HepG2 (cell line): ENCODE data around the gene KLHL21. TPM values are rescaled to one million over a fixed set of nuclear protein-coding genes. Genes with fewer than 3 reads are reported as not detected.
A peak's percentile ranks its signal among the peaks of the same experiment; 100 is the strongest.

Experiments
- ATRX ChIP-seq: sonication (generic); formaldehyde crosslinking; IDR thresholded peaks from 2 replicates; pipeline ENCODE4 v1.4.0; 2020; ENCODE audit warnings: missing genetic modification reagents, borderline replicate concordance
- GATAD1 ChIP-seq: IDR thresholded peaks from 2 replicates; pipeline ENCODE4 v1.6.1; 2016; ENCODE audit warnings: missing genetic modification reagents, missing compliant biosample characterization
- GFI1 ChIP-seq: sonication (generic); formaldehyde crosslinking; IDR thresholded peaks from 2 replicates; pipeline ENCODE4 v1.5.0; 2020; ENCODE audit warnings: missing genetic modification reagents, mild to moderate bottlenecking, borderline replicate concordance
- GLI4 ChIP-seq: sonication (generic); formaldehyde crosslinking; IDR thresholded peaks from 2 replicates; pipeline ENCODE4 v1.5.1; 2020; ENCODE audit warnings: missing genetic modification reagents, mild to moderate bottlenecking, moderate library complexity, borderline replicate concordance
- HOXA3 ChIP-seq: sonication (generic); formaldehyde crosslinking; IDR thresholded peaks from 2 replicates; pipeline ENCODE4 v1.5.0; 2020; ENCODE audit warnings: missing genetic modification reagents
- MIER2 ChIP-seq: IDR thresholded peaks from 2 replicates; pipeline ENCODE4 v1.6.1; 2016; ENCODE audit warnings: missing biosample characterization, missing genetic modification reagents
- RFXANK ChIP-seq: IDR thresholded peaks from 2 replicates; pipeline ENCODE4 v1.6.1; 2016
- TBL1XR1 ChIP-seq: fragments of 150-350 bp; IDR thresholded peaks from 2 replicates; pipeline ENCODE4 v1.6.1; 2014; ENCODE audit warnings: borderline replicate concordance, low read length; ENCODE audit not compliant: partially characterized antibody
- ZNF605 ChIP-seq: sonication (generic); formaldehyde crosslinking; IDR thresholded peaks from 2 replicates; pipeline ENCODE4 v1.8.0; 2022; ENCODE audit warnings: mild to moderate bottlenecking, missing genetic modification reagents
- polyA plus RNA-seq, 8 experiments: library from polyadenylated mRNA; depleted of rRNA in 3 of 8; stranded (reverse) in 7 of 8; unstranded in 1 of 8; fragments of >200 nt; fragmentation: Illumina TruSeq in 4 of 8; extraction: Trizol in 4 of 8; gene quantifications; 2 replicates each; pipeline versions ENCODE4 v1.2.1 to v1.2.3, GENCODE V29; 2011 to 2016; ENCODE audit warnings: low read depth in 4 of 8, missing spikeins in 1 of 8, mixed read lengths in 1 of 8; ENCODE audit not compliant: insufficient read depth in 1 of 8
- total RNA-seq, 5 experiments: library from RNA; depleted of rRNA; stranded (reverse); fragments of >200 nt; fragmentation: Illumina TruSeq; extraction: Trizol; gene quantifications; 2 replicates each; pipeline ENCODE4 v1.2.3, GENCODE V29; 2016; ENCODE audit warnings: low read depth in 1 of 5
- TF ChIP-seq, protein P1 (sequence below): sonication (generic); formaldehyde crosslinking; IDR thresholded peaks from 2 replicates; pipeline ENCODE4 v1.4.0; 2020; ENCODE audit warnings: low read depth, missing genetic modification reagents
- TF ChIP-seq, protein P2 (sequence below): sonication (generic); formaldehyde crosslinking; IDR thresholded peaks from 2 replicates; pipeline ENCODE4 v1.4.0; 2020; ENCODE audit warnings: mild to moderate bottlenecking, missing genetic modification reagents
- TF ChIP-seq, protein P3 (sequence below): sonication (generic); formaldehyde crosslinking; IDR thresholded peaks from 2 replicates; pipeline ENCODE4 v1.5.1; 2020; ENCODE audit warnings: mild to moderate bottlenecking, moderate library complexity, missing genetic modification reagents
- TF ChIP-seq, protein P4 (sequence below): IDR thresholded peaks from 2 replicates; pipeline ENCODE4 v1.6.1; 2016; ENCODE audit warnings: missing biosample characterization, missing genetic modification reagents, low read depth
- TF ChIP-seq, protein P5 (sequence below): sonication (generic); formaldehyde crosslinking; IDR thresholded peaks from 2 replicates; pipeline ENCODE4 v1.4.0; 2020; ENCODE audit warnings: missing genetic modification reagents
- TF ChIP-seq, protein P6 (sequence below): sonication (generic); formaldehyde crosslinking; IDR thresholded peaks from 2 replicates; pipeline ENCODE4 v1.4.0; 2020; ENCODE audit warnings: missing genetic modification reagents

The KLHL21 gene
- total and polyA plus RNA-seq, 2 of the 13 experiments (the other 11 are each of a cell fraction or from before 2014, with no cell fraction given): 14.8 to 25.0 TPM

DNA sequence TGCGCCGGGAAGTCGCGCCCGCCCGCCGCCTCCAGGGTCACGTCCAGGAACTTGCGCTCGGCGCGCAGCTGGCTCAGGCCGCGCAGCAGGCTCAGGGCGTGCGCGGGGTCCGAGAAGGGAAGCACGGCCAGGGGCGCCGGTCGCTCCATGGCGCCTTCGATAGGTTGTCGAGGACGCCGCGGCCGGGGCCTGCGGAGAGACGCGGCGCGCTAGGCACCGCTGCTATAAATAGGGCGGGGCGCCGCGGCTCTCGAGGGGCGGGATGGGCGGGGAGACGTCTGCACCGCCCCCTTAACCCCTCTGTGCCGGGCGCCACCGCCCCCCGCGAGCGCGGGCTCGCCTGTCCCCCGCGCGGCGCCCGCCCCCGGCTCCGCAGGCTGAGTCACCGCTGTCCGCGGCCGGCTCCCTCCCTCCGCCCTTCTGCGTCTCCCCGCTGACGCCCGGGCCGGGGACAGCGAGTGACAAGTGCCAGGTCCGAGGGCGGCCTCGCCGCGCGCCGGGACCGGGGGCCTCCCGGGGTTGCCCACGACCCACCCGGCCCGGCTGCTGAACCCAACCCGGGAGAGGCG is at the start of gene KLHL21 (continued):
- TF ChIP-seq MIER2 (no peak), ATRX (no peak), RFXANK (no peak), ZNF605 (no peak), GATAD1 (CRISPR knock-in tag) (0 out of 2 replicates have a peak, but pooled peaks have one; percentile 9), HOXA3 (peak; percentile 71), GFI1 (CRISPR knock-in tag) (0 out of 2 replicates have a peak, but pooled peaks have one; percentile 48), TBL1XR1 (peak; percentile 35), GLI4 (no peak)
- TF ChIP-seq, protein P1, sequence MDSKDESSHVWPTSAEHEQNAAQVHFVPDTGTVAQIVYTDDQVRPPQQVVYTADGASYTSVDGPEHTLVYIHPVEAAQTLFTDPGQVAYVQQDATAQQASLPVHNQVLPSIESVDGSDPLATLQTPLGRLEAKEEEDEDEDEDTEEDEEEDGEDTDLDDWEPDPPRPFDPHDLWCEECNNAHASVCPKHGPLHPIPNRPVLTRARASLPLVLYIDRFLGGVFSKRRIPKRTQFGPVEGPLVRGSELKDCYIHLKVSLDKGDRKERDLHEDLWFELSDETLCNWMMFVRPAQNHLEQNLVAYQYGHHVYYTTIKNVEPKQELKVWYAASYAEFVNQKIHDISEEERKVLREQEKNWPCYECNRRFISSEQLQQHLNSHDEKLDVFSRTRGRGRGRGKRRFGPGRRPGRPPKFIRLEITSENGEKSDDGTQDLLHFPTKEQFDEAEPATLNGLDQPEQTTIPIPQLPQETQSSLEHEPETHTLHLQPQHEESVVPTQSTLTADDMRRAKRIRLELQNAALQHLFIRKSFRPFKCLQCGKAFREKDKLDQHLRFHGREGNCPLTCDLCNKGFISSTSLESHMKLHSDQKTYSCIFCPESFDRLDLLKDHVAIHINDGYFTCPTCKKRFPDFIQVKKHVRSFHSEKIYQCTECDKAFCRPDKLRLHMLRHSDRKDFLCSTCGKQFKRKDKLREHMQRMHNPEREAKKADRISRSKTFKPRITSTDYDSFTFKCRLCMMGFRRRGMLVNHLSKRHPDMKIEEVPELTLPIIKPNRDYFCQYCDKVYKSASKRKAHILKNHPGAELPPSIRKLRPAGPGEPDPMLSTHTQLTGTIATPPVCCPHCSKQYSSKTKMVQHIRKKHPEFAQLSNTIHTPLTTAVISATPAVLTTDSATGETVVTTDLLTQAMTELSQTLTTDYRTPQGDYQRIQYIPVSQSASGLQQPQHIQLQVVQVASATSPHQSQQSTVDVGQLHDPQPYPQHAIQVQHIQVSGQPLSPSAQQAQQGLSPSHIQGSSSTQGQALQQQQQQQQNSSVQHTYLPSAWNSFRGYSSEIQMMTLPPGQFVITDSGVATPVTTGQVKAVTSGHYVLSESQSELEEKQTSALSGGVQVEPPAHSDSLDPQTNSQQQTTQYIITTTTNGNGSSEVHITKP: peak; percentile 20; the same call in 1 of the 2 replicates
- TF ChIP-seq, protein P2, sequence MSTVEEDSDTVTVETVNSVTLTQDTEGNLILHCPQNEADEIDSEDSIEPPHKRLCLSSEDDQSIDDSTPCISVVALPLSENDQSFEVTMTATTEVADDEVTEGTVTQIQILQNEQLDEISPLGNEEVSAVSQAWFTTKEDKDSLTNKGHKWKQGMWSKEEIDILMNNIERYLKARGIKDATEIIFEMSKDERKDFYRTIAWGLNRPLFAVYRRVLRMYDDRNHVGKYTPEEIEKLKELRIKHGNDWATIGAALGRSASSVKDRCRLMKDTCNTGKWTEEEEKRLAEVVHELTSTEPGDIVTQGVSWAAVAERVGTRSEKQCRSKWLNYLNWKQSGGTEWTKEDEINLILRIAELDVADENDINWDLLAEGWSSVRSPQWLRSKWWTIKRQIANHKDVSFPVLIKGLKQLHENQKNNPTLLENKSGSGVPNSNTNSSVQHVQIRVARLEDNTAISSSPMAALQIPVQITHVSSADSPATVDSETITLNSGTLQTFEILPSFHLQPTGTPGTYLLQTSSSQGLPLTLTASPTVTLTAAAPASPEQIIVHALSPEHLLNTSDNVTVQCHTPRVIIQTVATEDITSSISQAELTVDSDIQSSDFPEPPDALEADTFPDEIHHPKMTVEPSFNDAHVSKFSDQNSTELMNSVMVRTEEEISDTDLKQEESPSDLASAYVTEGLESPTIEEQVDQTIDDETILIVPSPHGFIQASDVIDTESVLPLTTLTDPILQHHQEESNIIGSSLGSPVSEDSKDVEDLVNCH (CRISPR knock-in tag): no peak
- TF ChIP-seq, protein P3, sequence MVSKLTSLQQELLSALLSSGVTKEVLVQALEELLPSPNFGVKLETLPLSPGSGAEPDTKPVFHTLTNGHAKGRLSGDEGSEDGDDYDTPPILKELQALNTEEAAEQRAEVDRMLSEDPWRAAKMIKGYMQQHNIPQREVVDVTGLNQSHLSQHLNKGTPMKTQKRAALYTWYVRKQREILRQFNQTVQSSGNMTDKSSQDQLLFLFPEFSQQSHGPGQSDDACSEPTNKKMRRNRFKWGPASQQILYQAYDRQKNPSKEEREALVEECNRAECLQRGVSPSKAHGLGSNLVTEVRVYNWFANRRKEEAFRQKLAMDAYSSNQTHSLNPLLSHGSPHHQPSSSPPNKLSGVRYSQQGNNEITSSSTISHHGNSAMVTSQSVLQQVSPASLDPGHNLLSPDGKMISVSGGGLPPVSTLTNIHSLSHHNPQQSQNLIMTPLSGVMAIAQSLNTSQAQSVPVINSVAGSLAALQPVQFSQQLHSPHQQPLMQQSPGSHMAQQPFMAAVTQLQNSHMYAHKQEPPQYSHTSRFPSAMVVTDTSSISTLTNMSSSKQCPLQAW (CRISPR knock-in tag): no peak
- TF ChIP-seq, protein P4, sequence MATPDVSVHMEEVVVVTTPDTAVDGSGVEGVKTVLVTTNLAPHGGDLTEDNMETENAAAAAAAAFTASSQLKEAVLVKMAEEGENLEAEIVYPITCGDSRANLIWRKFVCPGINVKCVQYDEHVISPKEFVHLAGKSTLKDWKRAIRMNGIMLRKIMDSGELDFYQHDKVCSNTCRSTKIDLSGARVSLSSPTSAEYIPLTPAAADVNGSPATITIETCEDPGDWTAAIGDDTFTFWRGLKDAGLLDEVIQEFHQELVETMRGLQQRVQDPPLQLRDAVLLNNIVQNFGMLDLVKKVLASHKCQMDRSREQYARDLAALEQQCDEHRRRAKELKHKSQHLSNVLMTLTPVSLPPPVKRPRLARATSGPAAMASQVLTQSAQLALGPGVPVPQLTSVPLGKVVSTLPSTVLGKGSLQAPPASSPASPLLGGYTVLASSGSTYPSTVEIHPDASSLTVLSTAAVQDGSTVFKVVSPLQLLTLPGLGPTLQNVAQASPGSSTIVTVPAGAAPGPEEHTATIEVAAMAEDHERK (CRISPR knock-in tag): no peak
- TF ChIP-seq, protein P5, sequence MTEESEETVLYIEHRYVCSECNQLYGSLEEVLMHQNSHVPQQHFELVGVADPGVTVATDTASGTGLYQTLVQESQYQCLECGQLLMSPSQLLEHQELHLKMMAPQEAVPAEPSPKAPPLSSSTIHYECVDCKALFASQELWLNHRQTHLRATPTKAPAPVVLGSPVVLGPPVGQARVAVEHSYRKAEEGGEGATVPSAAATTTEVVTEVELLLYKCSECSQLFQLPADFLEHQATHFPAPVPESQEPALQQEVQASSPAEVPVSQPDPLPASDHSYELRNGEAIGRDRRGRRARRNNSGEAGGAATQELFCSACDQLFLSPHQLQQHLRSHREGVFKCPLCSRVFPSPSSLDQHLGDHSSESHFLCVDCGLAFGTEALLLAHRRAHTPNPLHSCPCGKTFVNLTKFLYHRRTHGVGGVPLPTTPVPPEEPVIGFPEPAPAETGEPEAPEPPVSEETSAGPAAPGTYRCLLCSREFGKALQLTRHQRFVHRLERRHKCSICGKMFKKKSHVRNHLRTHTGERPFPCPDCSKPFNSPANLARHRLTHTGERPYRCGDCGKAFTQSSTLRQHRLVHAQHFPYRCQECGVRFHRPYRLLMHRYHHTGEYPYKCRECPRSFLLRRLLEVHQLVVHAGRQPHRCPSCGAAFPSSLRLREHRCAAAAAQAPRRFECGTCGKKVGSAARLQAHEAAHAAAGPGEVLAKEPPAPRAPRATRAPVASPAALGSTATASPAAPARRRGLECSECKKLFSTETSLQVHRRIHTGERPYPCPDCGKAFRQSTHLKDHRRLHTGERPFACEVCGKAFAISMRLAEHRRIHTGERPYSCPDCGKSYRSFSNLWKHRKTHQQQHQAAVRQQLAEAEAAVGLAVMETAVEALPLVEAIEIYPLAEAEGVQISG (CRISPR knock-in tag): peak; percentile 75
- TF ChIP-seq, protein P6, sequence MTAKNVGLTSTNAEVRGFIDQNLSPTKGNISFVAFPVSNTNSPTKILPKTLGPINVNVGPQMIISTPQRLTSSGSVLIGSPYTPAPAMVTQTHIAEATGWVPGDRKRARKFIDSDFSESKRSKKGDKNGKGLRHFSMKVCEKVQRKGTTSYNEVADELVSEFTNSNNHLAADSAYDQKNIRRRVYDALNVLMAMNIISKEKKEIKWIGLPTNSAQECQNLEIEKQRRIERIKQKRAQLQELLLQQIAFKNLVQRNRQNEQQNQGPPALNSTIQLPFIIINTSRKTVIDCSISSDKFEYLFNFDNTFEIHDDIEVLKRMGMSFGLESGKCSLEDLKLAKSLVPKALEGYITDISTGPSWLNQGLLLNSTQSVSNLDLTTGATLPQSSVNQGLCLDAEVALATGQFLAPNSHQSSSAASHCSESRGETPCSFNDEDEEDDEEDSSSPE (CRISPR knock-in tag): peak; percentile 18; the same call in 1 of the 2 replicates
